Neural crest cell (in vitro differentiated cells): ENCODE data around the gene SBNO1. TPM values are rescaled to one million over a fixed set of nuclear protein-coding genes. Genes with fewer than 3 reads are reported as not detected.
A peak's percentile ranks its signal among the peaks of the same experiment; 100 is the strongest.

Experiments used
- DNase-seq: peaks from one replicate; pipeline ENCODE4 v3.0.0; 2021; ENCODE audit warnings: low read depth, mixed read lengths, low spot score
- H3K27ac Mint-ChIP-seq: one replicate; pipeline ENCODE4 v1.8.0; 2021; ENCODE audit warnings: mild to moderate bottlenecking, mixed read lengths; ENCODE audit not compliant: unreplicated experiment
- H3K27me3 Mint-ChIP-seq: 2 replicates; pipeline ENCODE4 v1.8.0; 2021; ENCODE audit warnings: low read depth, mild to moderate bottlenecking, mixed read lengths
- H3K36me3 Mint-ChIP-seq: 2 replicates; pipeline ENCODE4 v1.8.0; 2021; ENCODE audit warnings: low read depth, mild to moderate bottlenecking, mixed read lengths
- H3K4me1 Mint-ChIP-seq: 2 replicates; pipeline ENCODE4 v1.8.0; 2021; ENCODE audit warnings: mixed read lengths
- H3K4me3 Mint-ChIP-seq: one replicate; pipeline ENCODE4 v1.8.0; 2021; ENCODE audit warnings: mild to moderate bottlenecking, mixed read lengths
- H3K9me3 Mint-ChIP-seq: 2 replicates; pipeline ENCODE4 v1.8.0; 2021; ENCODE audit warnings: mixed read lengths
- CTCF ChIP-seq: fragments of 200-600 bp; sonication (generic); conservative IDR thresholded peaks from 2 replicates; pipeline ENCODE4 v1.5.0; 2021; ENCODE audit warnings: antibody characterized with exemption, mild to moderate bottlenecking
- total RNA-seq: library from RNA; stranded (reverse); gene quantifications from 2 replicates; pipeline ENCODE4 v1.2.1, GENCODE V29; 2021

SBNO1 gene
- total RNA-seq, 1 donor from 2014 or later, result 43.2 TPM

- no peak for DNase-seq
- Mint-ChIP-seq H3K27ac (peak overlapping the region; percentile 88), H3K4me1 (peaks cover 37% of the 10 kb centered on the region), H3K4me3 (peak overlapping the region; percentile 99), H3K36me3 (peaks cover 14% of the 10 kb centered on the region), H3K27me3 (peaks cover 14% of the 10 kb centered on the region), H3K9me3 (no peaks in the 10 kb centered on the region)
- TF ChIP-seq CTCF, result no peak
These were observed 96.4 kb downstream of the SBNO1 start for GRCh38 chr12:123267991-123268843.

DNA sequence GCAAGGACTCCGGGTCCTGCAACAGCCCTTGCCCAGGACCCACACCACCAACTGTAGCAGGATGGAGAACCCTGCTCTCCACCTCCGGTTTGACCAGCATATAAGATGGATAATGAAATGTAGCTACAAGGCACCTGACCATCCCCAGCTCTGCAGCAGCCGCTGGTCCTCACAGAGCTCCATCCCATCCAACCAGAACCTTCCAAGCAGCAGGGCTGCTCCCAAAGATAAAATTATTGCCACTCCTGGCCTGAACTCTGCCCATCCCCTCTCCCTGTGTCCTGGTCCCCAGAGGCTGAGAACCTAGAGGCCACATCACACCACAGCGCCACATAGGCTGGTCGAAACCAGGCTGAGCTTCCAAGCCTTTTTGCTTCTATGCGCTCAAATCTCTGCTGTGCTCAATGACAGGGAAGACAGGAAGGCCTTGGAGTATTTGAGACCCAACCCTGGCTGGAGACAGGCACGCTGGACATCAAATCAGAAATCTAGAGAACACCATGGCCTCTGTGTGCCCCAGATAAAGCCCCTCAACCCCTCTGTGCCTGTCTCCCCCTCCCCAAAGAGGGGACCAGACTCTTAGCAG, 97.2 kb downstream of the SBNO1 start:
- H3K4me3 Mint-ChIP-seq, result peak overlapping the region; percentile 99
- peak overlapping the region; percentile 87 for H3K27ac Mint-ChIP-seq

DNA sequence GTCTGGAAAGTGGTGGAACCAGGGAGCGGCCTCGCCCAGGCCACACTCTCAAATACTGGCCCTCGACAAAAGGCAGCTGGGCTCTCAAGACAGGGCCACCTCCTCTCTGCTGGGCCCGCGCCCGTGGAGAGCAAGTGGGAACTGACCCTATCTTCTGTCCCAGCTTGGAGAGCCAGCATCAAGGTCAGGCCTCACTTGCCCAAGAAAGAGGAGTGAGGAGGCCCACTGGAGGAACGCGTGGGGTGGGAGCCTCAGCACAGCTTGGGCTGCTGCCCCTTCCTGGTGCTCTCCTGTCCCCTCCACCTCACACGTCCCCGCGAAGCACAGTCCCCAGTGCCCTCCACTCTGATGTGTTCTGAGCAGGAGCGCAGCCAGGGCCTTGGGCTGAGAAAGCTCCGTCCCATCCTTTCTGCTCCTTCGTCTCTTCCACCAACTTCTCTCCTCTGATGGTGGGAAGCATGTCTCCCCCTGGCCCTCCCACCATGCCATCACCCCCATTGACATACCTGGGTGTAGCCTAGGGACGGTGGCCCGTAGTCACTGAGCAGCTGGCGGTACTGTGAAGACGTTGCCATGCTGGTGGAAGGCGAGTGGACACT, 97.9 kb downstream of the SBNO1 start:
- TF ChIP-seq CTCF, result no peak
- peaks cover 24% of the 10 kb centered on the region for H3K4me1 Mint-ChIP-seq
- peaks cover 8% of the 10 kb centered on the region for H3K27me3 Mint-ChIP-seq
- H3K36me3 Mint-ChIP-seq, result peaks cover 17% of the 10 kb centered on the region
- no peaks in the 10 kb centered on the region for H3K9me3 Mint-ChIP-seq
- H3K27ac Mint-ChIP-seq, result peak overlapping the region; percentile 87
- H3K4me3 Mint-ChIP-seq, result peak overlapping the region; percentile 99
- no peak for DNase-seq

More for the DNA sequence above, 97.2 kb downstream of the SBNO1 start:
- H3K27me3 Mint-ChIP-seq, result peaks cover 8% of the 10 kb centered on the region
- no peak for TF ChIP-seq CTCF
- H3K4me1 Mint-ChIP-seq, result peaks cover 29% of the 10 kb centered on the region
- peaks cover 12% of the 10 kb centered on the region for H3K36me3 Mint-ChIP-seq
- no peak for DNase-seq
- no peaks in the 10 kb centered on the region for H3K9me3 Mint-ChIP-seq

GRCh38 chr12:123265851-123266678, 98.6 kb downstream of the SBNO1 start:
- Mint-ChIP-seq H3K36me3 (peaks cover 19% of the 10 kb centered on the region), H3K4me3 (peak overlapping the region; percentile 64)

More at GRCh38 chr12:123265851-123266678, 98.6 kb downstream of the SBNO1 start:
- H3K27ac Mint-ChIP-seq, result peak overlapping the region; percentile 6
- TF ChIP-seq CTCF, result no peak
- no peaks in the 10 kb centered on the region for H3K9me3 Mint-ChIP-seq
- H3K27me3 Mint-ChIP-seq, result peaks cover 8% of the 10 kb centered on the region
- peaks cover 28% of the 10 kb centered on the region for H3K4me1 Mint-ChIP-seq
- DNase-seq, result no peak
